Adrenal gland (tissue), 12 donors: Measurements from ENCODE around the gene RMND5A. TPM values are rescaled to one million over a fixed set of nuclear protein-coding genes. Genes with fewer than 3 reads are reported as not detected.

Experiments used
- DNase-seq, 7 donors: peaks; one replicate each; pipeline ENCODE4 v3.0.0-alpha.2; 2019 to 2020
- H3K27ac ChIP-seq, 5 donors: fragments of 200-600 bp; sonication (generic) in 4 of 5; 1 replicate in 3 of 5; 2 replicates in 2 of 5; pipeline versions ENCODE4 v1.5.1 to v1.8.0; 2016 to 2020; ENCODE audit warnings: mild to moderate bottlenecking in 1 of 5
- H3K27me3 ChIP-seq: fragments of 200-600 bp; 2 replicates; pipeline ENCODE4 v1.8.0; 2021
- H3K36me3 ChIP-seq, 2 donors: fragments of 200-600 bp; replicated peaks in 1 of 2; 1 replicate in 1 of 2; 2 replicates in 1 of 2; pipeline versions ENCODE4 v1.5.1 to v1.8.0; 2018 to 2022
- H3K4me1 ChIP-seq, 2 donors: fragments of 200-600 bp; replicated peaks in 1 of 2; 1 replicate in 1 of 2; 2 replicates in 1 of 2; pipeline versions ENCODE4 v1.5.1 to v1.8.0; 2018 to 2021
- H3K4me3 ChIP-seq, 4 donors: fragments of 200-600 bp; sonication (generic) in 3 of 4; one replicate each; pipeline ENCODE4 v1.5.1; 2016 to 2018
- H3K9me3 ChIP-seq, 3 donors: fragments of 200-600 bp; sonication (generic) in 1 of 3; replicated peaks in 1 of 3; 1 replicate in 2 of 3; 2 replicates in 1 of 3; pipeline versions ENCODE4 v1.5.1 to v1.8.0; 2016 to 2021
- CTCF ChIP-seq, 6 experiments: fragments of 450-650 bp in 4 of 6; fragments of 200-600 bp in 2 of 6; sonication (generic) in 1 of 6; IDR thresholded peaks; 1 replicate in 5 of 6; 2 replicates in 1 of 6; pipeline versions ENCODE4 v1.5.1 to v1.8.0; 2016 to 2021; ENCODE audit warnings: antibody characterized with exemption in 6 of 6, mild to moderate bottlenecking in 2 of 6, moderate library complexity in 1 of 6
- POLR2A ChIP-seq, 2 donors: fragments of 450-650 bp; IDR thresholded peaks; one replicate each; pipeline ENCODE4 v1.6.1; 2017; ENCODE audit warnings: antibody characterized with exemption in 2 of 2, mild to moderate bottlenecking in 2 of 2, moderate library complexity in 1 of 2
- WGBS, 4 donors: extraction: QIAGEN DNeasy Blood & Tissue Kit in 2 of 4; methylation state at CpG; one replicate each; pipeline versions ENCODE4 v1.1.5 to v1.1.7; 2013 to 2017; 5-methylcytosine and 5-hydroxymethylcytosine counted together
- intact Hi-C, 2 donors: fragments of 100-400 bp; cut with DNase I; formaldehyde crosslinking; loops; one replicate each; pipeline versions ENCODE4 v1.14.1 to v1.15.0; 2022 to 2023
- polyA plus RNA-seq, 3 donors: library from polyadenylated mRNA; stranded (reverse); fragments of 200-250 nt in 2 of 3; fragments of 350-450 nt in 1 of 3; fragmentation: Illumina TruSeq in 1 of 3; extraction: RNeasy Lipid Tissue Mini Kit (QIAGEN cat#74804) in 1 of 3; gene quantifications; one replicate each; pipeline ENCODE4 v1.2.3, GENCODE V29; 2013 to 2014
- total RNA-seq, 9 donors: library from RNA; depleted of rRNA in 4 of 9; stranded (reverse); fragments of >200 nt in 4 of 9; fragments of 120-200 nt in 1 of 9; fragmentation: NEBNext Ultra II Directional in 1 of 9; extraction: Animal tissue kit (Norgen Biotek cat#: 25700) in 1 of 9; gene quantifications; one replicate each; pipeline versions ENCODE4 v1.1.0 to v1.2.4, GENCODE V29; 2013 to 2023
- donor health status: healthy with polysubstance abuse.
- donor health status: Bipolar disorder and iron deficiency.
- donor health status: DM: yes; HTN: yes; CAD: no.
- donor health status: DM: no; HTN: no; CAD: no.
- donor health status: DM: no; HTN: no; CAD: no.
- donor health status: DM: yes; HTN: yes; CAD: no.

RMND5A gene
- total and polyA plus RNA-seq, 12 donors: 8.2 to 45.9 (median 34.1) TPM

- TF ChIP-seq POLR2A (IDR thresholded peaks at IDR 0.05): no peak
- no peak for TF ChIP-seq CTCF (IDR thresholded peaks at IDR 0.05)
- Histone ChIP-seq H3K27me3 (no peaks in the 10 kb centered on the region), H3K27ac (no peak overlapping the region), H3K9me3 (no peaks in the 10 kb centered on the region), H3K4me3 (no peak overlapping the region), H3K36me3 (peaks cover 0 to 18% of the 10 kb centered on the region in 2 donors), H3K4me1 (no peaks in the 10 kb centered on the region)
- DNase-seq: no peak
- intact Hi-C loops: no loop called here
- 53 to 55% (median 55%) methylated on average over 4 of the region's 4 CpGs for WGBS, 4 donors
These were observed 55.2 kb downstream of the RMND5A start for GRCh38 chr2:86775338-86775737.

- TF ChIP-seq CTCF (IDR thresholded peaks at IDR 0.05) (no peak), POLR2A (IDR thresholded peaks at IDR 0.05) (no peak)
- peaks cover 0 to 9% of the 10 kb centered on the region in 2 donors for H3K36me3 ChIP-seq
- 94 to 98% (median 95%) methylated on average over 7 of the region's 7 CpGs for WGBS, 4 donors
- no peaks in the 10 kb centered on the region for H3K4me1 ChIP-seq
- no peaks in the 10 kb centered on the region for H3K9me3 ChIP-seq
- no peak overlapping the region for H3K27ac ChIP-seq
- no peak overlapping the region for H3K4me3 ChIP-seq
- no peak for DNase-seq
- H3K27me3 ChIP-seq: no peaks in the 10 kb centered on the region
- intact Hi-C loops: no loop called here
These were observed 56.4 kb downstream of the RMND5A start for GRCh38 chr2:86776532-86776931.

DNA sequence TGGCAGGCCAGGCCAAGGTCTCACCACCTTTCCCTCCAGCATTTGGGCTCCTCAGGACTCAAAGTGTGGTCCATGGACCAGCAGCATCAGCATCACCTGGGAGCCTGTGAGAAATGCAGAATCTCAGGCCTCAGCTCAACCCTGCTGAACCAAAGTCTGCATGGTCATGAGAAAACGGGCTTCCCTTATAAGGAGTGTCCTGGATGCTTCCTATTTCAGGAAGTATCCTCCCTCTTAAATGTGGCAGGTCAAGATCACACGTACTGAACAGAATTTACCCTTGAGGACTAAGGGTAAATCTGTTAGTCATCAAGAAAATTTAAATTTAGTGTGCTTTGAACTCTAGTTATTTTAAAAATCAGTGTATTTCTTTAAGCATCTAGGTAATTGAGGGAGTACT lies 58.9 kb downstream of the RMND5A start:
- H3K27me3 ChIP-seq: no peaks in the 10 kb centered on the region
- H3K27ac ChIP-seq: no peak overlapping the region
- WGBS, 4 donors: 15 to 34% (median 28%) methylated on average over 2 of the region's 2 CpGs
- intact Hi-C loops: no loop called here
- no peaks in the 10 kb centered on the region for H3K4me1 ChIP-seq
- H3K36me3 ChIP-seq: no peaks in the 10 kb centered on the region
- H3K4me3 ChIP-seq: no peak overlapping the region
- no peaks in the 10 kb centered on the region for H3K9me3 ChIP-seq
- TF ChIP-seq CTCF (IDR thresholded peaks at IDR 0.05) (no peak), POLR2A (IDR thresholded peaks at IDR 0.05) (no peak)
- DNase-seq: no peak

GRCh38 chr2:86779971-86780370 lies 59.9 kb downstream of the RMND5A start:
- Histone ChIP-seq H3K4me1 (no peaks in the 10 kb centered on the region), H3K9me3 (no peaks in the 10 kb centered on the region), H3K4me3 (no peak overlapping the region), H3K27me3 (no peaks in the 10 kb centered on the region), H3K27ac (no peak overlapping the region), H3K36me3 (no peaks in the 10 kb centered on the region)
- DNase-seq: no peak
- TF ChIP-seq POLR2A (IDR thresholded peaks at IDR 0.05): no peak
- no peak for TF ChIP-seq CTCF (IDR thresholded peaks at IDR 0.05)
- intact Hi-C loops: no loop called here
- 63 to 72% (median 68%) methylated on average over 3 of the region's 3 CpGs for WGBS, 4 donors
